HCT116 (cell line): ENCODE results near the gene NIFK. TPM values are rescaled to one million over a fixed set of nuclear protein-coding genes. Genes with fewer than 3 reads are reported as not detected.
"Not testable (repeated sequence)": the region's sequence is repeated elsewhere in the genome, so short reads cannot be mapped to it uniquely, and the experiment has no call there.

ENCODE experiments used
- ATAC-seq: fragments of 200-7000 bp; cut with Tn5 transposase; 2 replicates; pipeline ENCODE4 v1.9.1; 2020; ENCODE audit warnings: mild to moderate bottlenecking, moderate library complexity
- BruUV-seq: library from RNA; stranded (reverse); fragments of 400-500 nt; replicated peaks from 2 replicates; lab custom pipeline; 2021; lab: Mats Ljungman, UMichigan
- CTCF ChIA-PET: fragments of 300-600 bp; sonication (Branson Sonifier 250); formaldehyde crosslinking; loops from one replicate; lab custom pipeline; 2021; ENCODE audit warnings: antibody characterized with exemption; lab: Charles Lee
- POLR2A ChIA-PET: fragments of 300-600, 350-600 bp; sonication (Branson Sonifier 250); formaldehyde crosslinking; loops from one replicate; lab custom pipeline; 2021; ENCODE audit warnings: antibody characterized with exemption; lab: Charles Lee
- RAD21 ChIA-PET, 2 experiments: fragments of 300-600 bp; sonication (Branson Sonifier 250); formaldehyde crosslinking; loops; one replicate each; lab custom pipeline; 2023; ENCODE audit warnings: low total read pairs in 2 of 2; ENCODE audit not compliant: uncharacterized antibody in 2 of 2, unreplicated experiment in 2 of 2, low non-redundant PET in 1 of 2; lab: Charles Lee
- DNase-seq: peaks from one replicate; pipeline ENCODE4 v3.0.0-alpha.2; 2010; ENCODE audit warnings: low read depth, low spot score
- H2AFZ ChIP-seq: fragments of 200-600 bp; shearing (Covaris generic), sonication (generic); 2 replicates; pipeline ENCODE4 v1.6.1; 2017; ENCODE audit warnings: low read depth, mixed run types, mixed read lengths, antibody characterized with exemption, low read length; ENCODE audit not compliant: poor library complexity, severe bottlenecking
- H3K27ac ChIP-seq: 2 replicates; pipeline ENCODE4 v1.5.1; 2012; ENCODE audit warnings: low read depth, low read length
- H3K27me3 ChIP-seq: fragments of 200-600 bp; sonication (generic); 2 replicates; pipeline ENCODE4 v1.6.1; 2016; ENCODE audit warnings: mixed run types, low read length, mixed read lengths; ENCODE audit not compliant: insufficient read depth
- H3K36me3 ChIP-seq, 2 experiments: fragments of 200-500 bp in 1 of 2; fragments of 200-600 bp in 1 of 2; sonication (Bioruptor generic) in 1 of 2; sonication (generic) in 1 of 2; 2 replicates each; pipeline versions ENCODE4 v1.5.1 to v1.6.1; 2014 to 2016; ENCODE audit warnings: low read length in 2 of 2, inconsistent platforms in 1 of 2, mixed read lengths in 1 of 2, mixed run types in 1 of 2; ENCODE audit not compliant: insufficient read depth in 2 of 2, control insufficient read depth in 1 of 2
- H3K4me1 ChIP-seq, 2 experiments: fragments of 200-600 bp in 1 of 2; sonication (generic) in 1 of 2; 2 replicates each; pipeline versions ENCODE4 v1.5.1 to v1.6.1; 2012 to 2017; ENCODE audit warnings: low read length in 2 of 2, inconsistent platforms in 1 of 2, mild to moderate bottlenecking in 1 of 2, mixed read lengths in 1 of 2, mixed run types in 1 of 2, moderate library complexity in 1 of 2; ENCODE audit not compliant: insufficient read depth in 2 of 2, control insufficient read depth in 1 of 2
- H3K4me2 ChIP-seq: fragments of 200-600 bp; sonication (generic); 2 replicates; pipeline ENCODE4 v1.6.1; 2017; ENCODE audit warnings: mixed run types, low read length, mixed read lengths
- H3K4me3 ChIP-seq, 2 experiments: fragments of 200-600 bp in 1 of 2; sonication (generic) in 1 of 2; replicated peaks in 1 of 2; 2 replicates each; pipeline ENCODE4 v1.5.1; 2011 to 2016; ENCODE audit warnings: low read length in 2 of 2, control low read depth in 1 of 2, low read depth in 1 of 2, mild to moderate bottlenecking in 1 of 2, mixed read lengths in 1 of 2, mixed run types in 1 of 2
- H3K79me2 ChIP-seq: fragments of 200-600 bp; sonication (generic); 2 replicates; pipeline ENCODE4 v1.6.1; 2017; ENCODE audit warnings: mild to moderate bottlenecking, mixed run types, low read length, moderate library complexity, mixed read lengths; ENCODE audit not compliant: insufficient read depth
- H3K9ac ChIP-seq: fragments of 200-600 bp; sonication (generic); 2 replicates; pipeline ENCODE4 v1.6.1; 2016; ENCODE audit warnings: low read length, mixed read lengths
- H3K9me2 ChIP-seq: fragments of 200-600 bp; sonication (generic), shearing (Covaris generic); 2 replicates; pipeline ENCODE4 v1.6.1; 2017; ENCODE audit warnings: mixed run types, mild to moderate bottlenecking, moderate library complexity; ENCODE audit not compliant: insufficient read depth
- H3K9me3 ChIP-seq, 2 experiments: fragments of 200-500 bp in 1 of 2; fragments of 200-600 bp in 1 of 2; sonication (Bioruptor generic) in 1 of 2; sonication (generic) in 1 of 2; 2 replicates each; pipeline ENCODE4 v1.6.1; 2014 to 2017; ENCODE audit warnings: low read length in 2 of 2, mixed read lengths in 2 of 2, inconsistent platforms in 1 of 2, low read depth in 1 of 2, mild to moderate bottlenecking in 1 of 2, mixed run types in 1 of 2, moderate library complexity in 1 of 2; ENCODE audit not compliant: control insufficient read depth in 1 of 2, insufficient read depth in 1 of 2
- H4K20me1 ChIP-seq: fragments of 200-600 bp; sonication (generic), shearing (Covaris generic); 2 replicates; pipeline ENCODE4 v1.6.1; 2017; ENCODE audit warnings: mixed run types, mild to moderate bottlenecking, moderate library complexity; ENCODE audit not compliant: insufficient read depth
- RAD21 ChIP-seq: IDR thresholded peaks from 2 replicates; pipeline ENCODE4 v1.6.1; 2012; ENCODE audit warnings: low read depth, mild to moderate bottlenecking
- YY1 ChIP-seq: IDR thresholded peaks from 2 replicates; pipeline ENCODE4 v1.6.1; 2011; ENCODE audit warnings: low read length, low read depth, moderate library complexity, mild to moderate bottlenecking; ENCODE audit not compliant: insufficient replicate concordance; ENCODE audit errors: extremely low read depth
- intact Hi-C: fragments of 100-400 bp; cut with micrococcal nuclease; formaldehyde crosslinking; loops from 2 replicates; pipeline ENCODE4 v1.10.0; 2022
- total RNA-seq: library from RNA; stranded (reverse); gene quantifications from one replicate; pipeline ENCODE4 v1.2.1, GENCODE V29; 2021; ENCODE audit not compliant: unreplicated experiment
- TF ChIP-seq, protein P1 (sequence below), 3 experiments: fragments of 200-600 bp in 1 of 3; sonication (generic) in 1 of 3; IDR thresholded peaks in 2 of 3; conservative IDR thresholded peaks in 1 of 3; 2 replicates each; pipeline ENCODE4 v1.5.1; 2012 to 2017; ENCODE audit warnings: low read depth in 2 of 3, low read length in 2 of 3, antibody characterized with exemption in 1 of 3, borderline replicate concordance in 1 of 3, control low read depth in 1 of 3, mild to moderate bottlenecking in 1 of 3, mixed read lengths in 1 of 3, mixed run types in 1 of 3, moderate library complexity in 1 of 3; ENCODE audit not compliant: insufficient read depth in 1 of 3

NIFK gene
- total RNA-seq, 1 experiment from 2014 or later = 93.2 TPM

DNA sequence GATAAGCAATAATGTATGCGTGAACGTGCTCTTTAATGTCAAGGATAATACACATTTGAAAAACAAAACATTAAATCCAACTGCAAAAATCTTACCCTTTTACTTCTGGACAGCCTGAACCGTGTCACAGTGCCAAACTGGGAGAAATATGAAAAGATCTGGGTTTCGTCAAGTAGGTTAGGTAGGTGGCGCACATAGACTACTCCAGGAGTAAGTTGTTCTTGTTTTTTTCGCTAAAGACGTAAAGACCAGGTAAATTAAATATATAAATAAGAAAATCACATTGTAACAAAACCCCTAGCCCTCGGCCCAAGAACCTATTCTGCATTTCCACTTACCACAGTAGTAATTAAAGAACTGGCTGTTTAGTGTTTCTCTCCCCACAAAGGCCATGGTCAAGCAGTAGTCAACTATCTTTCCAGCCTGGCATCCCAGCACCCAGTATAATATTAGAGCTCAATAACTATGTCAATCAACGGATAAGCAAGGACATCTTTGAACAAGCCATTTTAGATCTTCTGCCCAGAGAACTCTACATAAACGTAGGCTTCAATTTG lies 1.1 kb downstream of the NIFK start:
- RAD21 ChIA-PET = no interaction called here
- peak overlapping the region; percentile 79 for H3K4me2 ChIP-seq
- peaks cover 12% of the 10 kb centered on the region for H4K20me1 ChIP-seq
- peak overlapping the region; percentile 97 to 100 for H3K4me3 ChIP-seq
- CTCF ChIA-PET = interaction anchor here (1.1 kb wide), 1 partner anchor 607 kb away, joined by 3 read pairs; no protein-coding TSS in a partner anchor
- no peak for ATAC-seq
- H3K9me2 ChIP-seq = no peaks in the 10 kb centered on the region
- no peaks in the 10 kb centered on the region for H3K9me3 ChIP-seq
- peaks cover 61% of the 10 kb centered on the region for H3K79me2 ChIP-seq
- peak overlapping the region; percentile 70; the same call in 1 of the 2 replicates for H3K27ac ChIP-seq
- intact Hi-C loops = loop anchor here (1.0 kb wide), 1 partner anchor 204 kb away; no protein-coding TSS in a partner anchor
- no peak for DNase-seq
- peak overlapping the region; percentile 92 for H3K9ac ChIP-seq
- no peak overlapping the region for H2AFZ ChIP-seq
- H3K27me3 ChIP-seq = no peaks in the 10 kb centered on the region
- H3K4me1 ChIP-seq = peaks cover 8 to 13% of the 10 kb centered on the region in 2 experiments; a peak in 3 of 4 replicates
- POLR2A ChIA-PET = interaction anchor here (2.4 kb wide), 1 partner anchor 205 kb away, joined by 20 read pairs; the partner anchor contains the start of gene RNU4ATAC
- H3K36me3 ChIP-seq = peaks cover 30 to 32% of the 10 kb centered on the region in 2 experiments
- TF ChIP-seq, protein P1, sequence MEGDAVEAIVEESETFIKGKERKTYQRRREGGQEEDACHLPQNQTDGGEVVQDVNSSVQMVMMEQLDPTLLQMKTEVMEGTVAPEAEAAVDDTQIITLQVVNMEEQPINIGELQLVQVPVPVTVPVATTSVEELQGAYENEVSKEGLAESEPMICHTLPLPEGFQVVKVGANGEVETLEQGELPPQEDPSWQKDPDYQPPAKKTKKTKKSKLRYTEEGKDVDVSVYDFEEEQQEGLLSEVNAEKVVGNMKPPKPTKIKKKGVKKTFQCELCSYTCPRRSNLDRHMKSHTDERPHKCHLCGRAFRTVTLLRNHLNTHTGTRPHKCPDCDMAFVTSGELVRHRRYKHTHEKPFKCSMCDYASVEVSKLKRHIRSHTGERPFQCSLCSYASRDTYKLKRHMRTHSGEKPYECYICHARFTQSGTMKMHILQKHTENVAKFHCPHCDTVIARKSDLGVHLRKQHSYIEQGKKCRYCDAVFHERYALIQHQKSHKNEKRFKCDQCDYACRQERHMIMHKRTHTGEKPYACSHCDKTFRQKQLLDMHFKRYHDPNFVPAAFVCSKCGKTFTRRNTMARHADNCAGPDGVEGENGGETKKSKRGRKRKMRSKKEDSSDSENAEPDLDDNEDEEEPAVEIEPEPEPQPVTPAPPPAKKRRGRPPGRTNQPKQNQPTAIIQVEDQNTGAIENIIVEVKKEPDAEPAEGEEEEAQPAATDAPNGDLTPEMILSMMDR (IDR thresholded peaks at IDR 0.05 in 2 of 3, conservative IDR thresholded peaks at IDR 0.05 in 1 of 3; ENCODE audit: borderline replicate concordance in 1 of 3, insufficient read depth in 1 of 3, low read depth in 2 of 3, low read length in 2 of 3) = peak; percentile 5 to 26 (median 8); a peak in 1 of 6 replicates
- TF ChIP-seq RAD21 (peak; percentile 45; the same call in 1 of the 2 replicates), YY1 (no peak)
- no TSS peak for BruUV-seq

DNA sequence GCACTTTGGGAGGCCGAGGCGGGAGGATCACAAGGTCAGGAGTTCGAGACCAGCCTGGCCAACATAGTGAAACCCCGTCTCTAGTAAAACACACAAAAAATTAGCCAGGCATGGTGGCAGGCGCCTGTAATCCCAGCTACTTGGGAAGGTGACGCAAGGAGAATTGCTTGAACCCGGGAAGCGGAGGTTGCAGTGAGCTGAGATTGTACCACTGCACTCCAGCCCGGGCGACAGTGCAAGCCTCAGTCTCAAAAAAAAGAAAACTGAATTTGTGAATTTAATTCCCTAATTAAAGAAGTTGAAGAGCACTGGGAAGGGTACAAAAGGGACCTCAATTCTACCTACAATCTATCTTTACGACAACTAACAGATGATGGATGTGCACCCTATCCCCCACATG lies 2.1 kb downstream of the NIFK start:
- POLR2A ChIA-PET, DNase-seq: not testable (repeated sequence)
- peaks cover 61% of the 10 kb centered on the region for H3K79me2 ChIP-seq

More for the DNA sequence above, 2.1 kb downstream of the NIFK start:
- Histone ChIP-seq H4K20me1 (peaks cover 12% of the 10 kb centered on the region), H3K4me1 (peaks cover 8 to 13% of the 10 kb centered on the region in 2 experiments; a peak in 3 of 4 replicates), H3K36me3 (peaks cover 37 to 38% of the 10 kb centered on the region in 2 experiments)
- H3K27ac ChIP-seq, BruUV-seq, intact Hi-C loops, H3K4me3 ChIP-seq, H3K9me2 ChIP-seq, CTCF ChIA-PET, H3K4me2 ChIP-seq, RAD21 ChIA-PET, H3K27me3 ChIP-seq, H3K9ac ChIP-seq, ATAC-seq, H2AFZ ChIP-seq, H3K9me3 ChIP-seq: not testable (repeated sequence)
